HepG2 (cell line): Measurements from ENCODE around the gene CDK6. TPM values are rescaled to one million over a fixed set of nuclear protein-coding genes. Genes with fewer than 3 reads are reported as not detected.
"Not testable (repeated sequence)": the region's sequence is repeated elsewhere in the genome, so short reads cannot be mapped to it uniquely, and the experiment has no call there.

ENCODE experiments used
- ATAC-seq: fragments of 200-7000 bp; cut with Tn5 transposase; 3 replicates; pipeline ENCODE4 v1.9.1; 2020; ENCODE audit warnings: mild to moderate bottlenecking, moderate library complexity
- BruUV-seq: library from RNA; stranded (reverse); fragments of 400-500 nt; replicated peaks from 2 replicates; lab custom pipeline; 2021; lab: Mats Ljungman, UMichigan
- CTCF ChIA-PET: fragments of 300-600 bp; formaldehyde crosslinking; extraction: SDS; loops from one replicate; lab custom pipeline; 2021; ENCODE audit warnings: low total read pairs, inconsistent platforms, low intra/inter-chr PET ratio; lab: Yijun Ruan, JAX
- POLR2A ChIA-PET: fragments of 350-600 bp; sonication (Branson Sonifier 250); formaldehyde crosslinking; loops from one replicate; lab custom pipeline; 2020; ENCODE audit warnings: antibody characterized with exemption, inconsistent platforms; lab: Yijun Ruan, JAX
- DNase-seq: peaks from one replicate; pipeline ENCODE4 v3.0.0-alpha.2; 2015; ENCODE audit warnings: low spot score
- FAIRE-seq: peaks from 3 replicates; lab custom pipeline; 2011; peaks lifted over from hg19 to GRCh38; lab: Jason Lieb, UNC
- H2AFZ ChIP-seq: one replicate; pipeline ENCODE4 v1.6.1; 2011; ENCODE audit warnings: low read length, inconsistent platforms
- H3K27ac ChIP-seq: fragments of 300-600 bp; 3 replicates; pipeline ENCODE4 v1.8.0; 2011; ENCODE audit warnings: mixed run types, mild to moderate bottlenecking, mixed read lengths, low read length, inconsistent platforms; ENCODE audit not compliant: insufficient read depth; ENCODE audit errors: extremely low read length
- H3K27me3 ChIP-seq, 2 experiments: fragments of 200-600 bp in 1 of 2; 2 replicates in 1 of 2; 3 replicates in 1 of 2; pipeline versions ENCODE4 v1.6.0 to v1.8.0; 2011; ENCODE audit warnings: low read length in 2 of 2, mild to moderate bottlenecking in 2 of 2, moderate library complexity in 2 of 2, inconsistent platforms in 1 of 2; ENCODE audit not compliant: insufficient read depth in 2 of 2, control insufficient read depth in 1 of 2
- H3K36me3 ChIP-seq, 2 experiments: fragments of 200-600 bp in 1 of 2; replicated peaks in 1 of 2; 2 replicates in 1 of 2; 3 replicates in 1 of 2; pipeline versions ENCODE4 v1.5.1 to v1.8.0; 2011; ENCODE audit warnings: low read length in 2 of 2, inconsistent platforms in 1 of 2; ENCODE audit not compliant: insufficient read depth in 2 of 2, control insufficient read depth in 1 of 2
- H3K4me1 ChIP-seq: 2 replicates; pipeline ENCODE4 v1.5.1; 2012; ENCODE audit warnings: low read length, inconsistent platforms; ENCODE audit not compliant: insufficient read depth
- H3K4me2 ChIP-seq: 2 replicates; pipeline ENCODE4 v1.6.0; 2011; ENCODE audit warnings: low read depth, low read length, inconsistent platforms
- H3K4me3 ChIP-seq, 3 experiments: fragments of 200-600 bp in 1 of 3; sonication (generic), shearing (Covaris generic) in 1 of 3; replicated peaks in 1 of 3; 2 replicates each; pipeline ENCODE4 v1.5.1; 2011 to 2016; ENCODE audit warnings: low read length in 3 of 3, inconsistent platforms in 2 of 3, low read depth in 2 of 3, mild to moderate bottlenecking in 2 of 3, control low read depth in 1 of 3, mixed read lengths in 1 of 3; ENCODE audit not compliant: insufficient read depth in 1 of 3
- H3K79me2 ChIP-seq: one replicate; pipeline ENCODE4 v1.6.1; 2011; ENCODE audit warnings: low read length, inconsistent platforms; ENCODE audit not compliant: insufficient read depth
- H3K9ac ChIP-seq: 2 replicates; pipeline ENCODE4 v1.6.0; 2011; ENCODE audit warnings: mild to moderate bottlenecking, low read depth, low read length, inconsistent platforms; ENCODE audit not compliant: insufficient read depth
- H3K9me3 ChIP-seq: 2 replicates; pipeline ENCODE4 v1.5.1; 2012; ENCODE audit warnings: mild to moderate bottlenecking, low read length
- H4K20me1 ChIP-seq: 2 replicates; pipeline ENCODE4 v1.6.0; 2011; ENCODE audit warnings: inconsistent platforms, mild to moderate bottlenecking, low read length, moderate library complexity; ENCODE audit not compliant: insufficient read depth
- ELF1 ChIP-seq: sonication (generic); formaldehyde crosslinking; IDR thresholded peaks from 2 replicates; pipeline ENCODE4 v1.4.0; 2020; ENCODE audit warnings: missing genetic modification reagents
- WGBS: methylation state at CpG from one replicate; pipeline ENCODE4 v1.1.6; 2017; ENCODE audit warnings: low lambda C conversion rate; 5-methylcytosine and 5-hydroxymethylcytosine counted together
- in situ Hi-C: cut with HindIII; loops from 2 replicates; pipeline ENCODE4 v1.10.0; 2017; ENCODE audit warnings: low pct_unique_long_range_greater_than_20kb; ENCODE audit not compliant: extremely low pct_ligation_motif_present
- intact Hi-C: fragments of 100-400 bp; cut with micrococcal nuclease; formaldehyde crosslinking; loops from one replicate; pipeline ENCODE4 v1.10.0; 2022; ENCODE audit not compliant: unreplicated experiment
- polyA plus RNA-seq, 8 experiments: library from polyadenylated mRNA; depleted of rRNA in 3 of 8; stranded (reverse) in 7 of 8; unstranded in 1 of 8; fragments of >200 nt; fragmentation: Illumina TruSeq in 4 of 8; extraction: Trizol in 4 of 8; gene quantifications; 2 replicates each; pipeline versions ENCODE4 v1.2.1 to v1.2.3, GENCODE V29; 2011 to 2016; ENCODE audit warnings: low read depth in 4 of 8, missing spikeins in 1 of 8, mixed read lengths in 1 of 8; ENCODE audit not compliant: insufficient read depth in 1 of 8
- total RNA-seq, 5 experiments: library from RNA; depleted of rRNA; stranded (reverse); fragments of >200 nt; fragmentation: Illumina TruSeq; extraction: Trizol; gene quantifications; 2 replicates each; pipeline ENCODE4 v1.2.3, GENCODE V29; 2016; ENCODE audit warnings: low read depth in 1 of 5

Gene CDK6
- total and polyA plus RNA-seq, 2 of the 13 experiments (the other 11 are each of a cell fraction or from before 2014, with no cell fraction given) = 34.6 to 90.8 TPM

GRCh38 chr7:92758796-92759431, 77.5 kb downstream of the CDK6 start:
- no peaks in the 10 kb centered on the region for H3K27me3 ChIP-seq
- TSS peak; percentile 0 for BruUV-seq
- 96% methylated on average over 2 of the region's 2 CpGs for WGBS
- H3K9me3 ChIP-seq = no peaks in the 10 kb centered on the region
- H3K9ac ChIP-seq = no peak overlapping the region
- FAIRE-seq (no peak), DNase-seq (no peak), ATAC-seq (no peak)
- no peak overlapping the region for H3K4me2 ChIP-seq
- POLR2A ChIA-PET = no interaction called here
- H3K4me1 ChIP-seq = peaks cover 15% of the 10 kb centered on the region
- in situ Hi-C loops (no loop called here), intact Hi-C loops (no loop called here)
- peaks cover 68% of the 10 kb centered on the region for H3K79me2 ChIP-seq
- H4K20me1 ChIP-seq = no peaks in the 10 kb centered on the region
- H2AFZ ChIP-seq = no peak overlapping the region
- CTCF ChIA-PET = no interaction called here
- no peak overlapping the region for H3K4me3 ChIP-seq
- peaks cover 7 to 50% of the 10 kb centered on the region in 2 experiments; a peak in 4 of 5 replicates for H3K36me3 ChIP-seq
- no peak for TF ChIP-seq ELF1
- no peak overlapping the region for H3K27ac ChIP-seq

GRCh38 chr7:92757311-92757910, 79.0 kb downstream of the CDK6 start:
- peaks cover 65% of the 10 kb centered on the region for H3K79me2 ChIP-seq
- POLR2A ChIA-PET, in situ Hi-C loops: not testable (repeated sequence)

More at GRCh38 chr7:92757311-92757910, 79.0 kb downstream of the CDK6 start:
- H2AFZ ChIP-seq, ATAC-seq, BruUV-seq, FAIRE-seq, H3K9me3 ChIP-seq, CTCF ChIA-PET, H4K20me1 ChIP-seq, H3K9ac ChIP-seq, H3K4me2 ChIP-seq, DNase-seq, H3K27ac ChIP-seq, H3K4me3 ChIP-seq, H3K27me3 ChIP-seq, intact Hi-C loops: not testable (repeated sequence)
- WGBS = 98% methylated on average over 3 of the region's 3 CpGs
- Histone ChIP-seq H3K36me3 (peaks cover 7 to 46% of the 10 kb centered on the region in 2 experiments; a peak in 4 of 5 replicates), H3K4me1 (peaks cover 24% of the 10 kb centered on the region)
